Peyer's patch (tissue), 4 donors: ENCODE measurements around the gene CEP128.

Source experiments
- CTCF ChIP-seq, 6 experiments: fragments of 450-650 bp in 4 of 6; fragments of 200-600 bp in 2 of 6; sonication (generic) in 1 of 6; IDR thresholded peaks; one replicate each; pipeline ENCODE4 v1.5.1; 2017 to 2019; ENCODE audit warnings: antibody characterized with exemption in 6 of 6, mild to moderate bottlenecking in 3 of 6, moderate library complexity in 1 of 6
- POLR2A ChIP-seq, 2 donors: fragments of 450-650 bp; IDR thresholded peaks; one replicate each; pipeline ENCODE4 v1.5.1; 2017; ENCODE audit warnings: antibody characterized with exemption in 2 of 2, mild to moderate bottlenecking in 2 of 2, moderate library complexity in 2 of 2

- TF ChIP-seq CTCF (IDR thresholded peaks at IDR 0.05), result no peak
- no peak for TF ChIP-seq POLR2A (IDR thresholded peaks at IDR 0.05)
These were observed 338.6 kb downstream of the CEP128 start for GRCh38 chr14:80602946-80603345.
